Right ventricle myocardium superior (tissue), 1 donor: ENCODE measurements around the gene ZNRF4. TPM values are rescaled to one million over a fixed set of nuclear protein-coding genes. Genes with fewer than 3 reads are reported as not detected.
A peak's percentile ranks its signal among the peaks of the same experiment; 100 is the strongest.
"Not testable (repeated sequence)": the region's sequence is repeated elsewhere in the genome, so short reads cannot be mapped to it uniquely, and the experiment has no call there.

ENCODE experiments used
- ATAC-seq: fragments of 200-7000 bp; cut with Tn5 transposase; one replicate; pipeline ENCODE4 v1.9.1; 2020; ENCODE audit warnings: mild to moderate bottlenecking; ENCODE audit not compliant: poor library complexity
- DNase-seq: peaks from one replicate; pipeline ENCODE4 v3.0.0-alpha.2; 2020
- intact Hi-C: fragments of 100-400 bp; cut with DNase I; formaldehyde crosslinking; loops from one replicate; pipeline ENCODE4 v1.11.2; 2022
- total RNA-seq: library from RNA; stranded (reverse); fragmentation: NEBNext Ultra II Directional; extraction: Animal tissue kit (Norgen Biotek cat#: 25700); gene quantifications from one replicate; pipeline ENCODE4 v1.2.1, GENCODE V29; 2021
- donor health status: DM: no; HTN: yes; CAD: no; lungs with severe emphysema.

Gene ZNRF4
- total RNA-seq, 1 donor from 2014 or later, result not detected

GRCh38 chr19:5436948-5437306 lies 18.3 kb upstream of the ZNRF4 start:
- intact Hi-C loops, result no loop called here
- no peak for ATAC-seq
- no peak for DNase-seq

GRCh38 chr19:5438756-5439155 lies 16.5 kb upstream of the ZNRF4 start:
- intact Hi-C loops, ATAC-seq, DNase-seq: not testable (repeated sequence)

- no peak for DNase-seq
- intact Hi-C loops, result no loop called here
- no peak for ATAC-seq
Observed at GRCh38 chr19:5439452-5439851, 15.8 kb upstream of the ZNRF4 start.

- DNase-seq, result no peak
- intact Hi-C loops, result no loop called here
Observed at GRCh38 chr19:5440299-5440698, 14.9 kb upstream of the ZNRF4 start.

GRCh38 chr19:5443723-5444122 lies 11.5 kb upstream of the ZNRF4 start:
- ATAC-seq (no peak), DNase-seq (no peak)
- intact Hi-C loops, result no loop called here

More at GRCh38 chr19:5440299-5440698, 14.9 kb upstream of the ZNRF4 start:
- no peak for ATAC-seq

GRCh38 chr19:5444431-5444830 lies 10.8 kb upstream of the ZNRF4 start:
- intact Hi-C loops, result no loop called here
- no peak for DNase-seq
- ATAC-seq, result no peak

GRCh38 chr19:5445071-5445470 lies 10.1 kb upstream of the ZNRF4 start:
- no peak for ATAC-seq
- intact Hi-C loops, result no loop called here

GRCh38 chr19:5445561-5446055 lies 9.6 kb upstream of the ZNRF4 start:
- intact Hi-C loops, result no loop called here
- DNase-seq (no peak), ATAC-seq (peak; percentile 27)

More at GRCh38 chr19:5445071-5445470, 10.1 kb upstream of the ZNRF4 start:
- no peak for DNase-seq

- no peak for ATAC-seq
- intact Hi-C loops, result no loop called here
- no peak for DNase-seq
Observed at GRCh38 chr19:5447700-5448311, 7.4 kb upstream of the ZNRF4 start.

- intact Hi-C loops, result no loop called here
- DNase-seq (no peak), ATAC-seq (no peak)
Observed at GRCh38 chr19:5448374-5448773, 6.8 kb upstream of the ZNRF4 start.

GRCh38 chr19:5450482-5451126 lies 4.6 kb upstream of the ZNRF4 start:
- no peak for DNase-seq
- ATAC-seq, result no peak
- intact Hi-C loops, result no loop called here

- ATAC-seq (no peak), DNase-seq (no peak)
- intact Hi-C loops, result no loop called here
Observed at GRCh38 chr19:5451494-5451893, 3.7 kb upstream of the ZNRF4 start.

- intact Hi-C loops, result no loop called here
- ATAC-seq, result no peak
- no peak for DNase-seq
Observed at GRCh38 chr19:5452594-5453565, 2.3 kb upstream of the ZNRF4 start.

GRCh38 chr19:5454743-5455142 lies 474 bp upstream of the ZNRF4 start:
- intact Hi-C loops, result no loop called here
- ATAC-seq, result no peak
- no peak for DNase-seq

GRCh38 chr19:5456130-5456840 lies 1.1 kb downstream of the ZNRF4 start:
- intact Hi-C loops, result no loop called here
- ATAC-seq, result no peak
- no peak for DNase-seq

- DNase-seq (no peak), ATAC-seq (no peak)
- intact Hi-C loops, result no loop called here
Observed at GRCh38 chr19:5456841-5457200, 1.6 kb downstream of the ZNRF4 start.

- intact Hi-C loops, result no loop called here
- ATAC-seq, result no peak
Observed at GRCh38 chr19:5457709-5458108, 2.5 kb downstream of the ZNRF4 start.

GRCh38 chr19:5458420-5458819 lies 3.2 kb downstream of the ZNRF4 start:
- no peak for DNase-seq
- no peak for ATAC-seq
- intact Hi-C loops, result no loop called here

More at GRCh38 chr19:5457709-5458108, 2.5 kb downstream of the ZNRF4 start:
- DNase-seq, result no peak

GRCh38 chr19:5459360-5459759 lies 4.1 kb downstream of the ZNRF4 start:
- intact Hi-C loops, result no loop called here
- ATAC-seq (no peak), DNase-seq (no peak)
